Measurements from ENCODE around the gene SPATS2L.

SPATS2L gene

DNA sequence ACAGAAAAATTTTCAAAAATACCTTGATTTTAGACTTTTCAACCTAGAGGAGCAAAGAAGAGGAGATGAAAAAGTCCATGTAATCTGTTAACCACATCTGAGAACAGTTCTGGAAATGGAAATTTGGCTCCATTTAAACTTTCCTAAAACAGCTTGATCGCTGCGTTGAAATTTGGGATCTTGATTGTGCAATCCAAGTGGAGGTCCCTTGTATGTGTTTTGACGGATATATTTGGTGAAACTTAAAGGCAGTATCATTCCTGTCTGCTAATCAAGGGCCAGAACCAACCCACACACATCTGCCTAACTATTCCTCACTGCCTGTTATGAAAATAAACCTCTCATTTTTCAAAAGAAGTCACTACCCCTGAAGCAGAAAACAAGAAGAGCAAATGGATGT, 46.6 kb downstream of the SPATS2L start:
- no peak for DNase-seq

DNA sequence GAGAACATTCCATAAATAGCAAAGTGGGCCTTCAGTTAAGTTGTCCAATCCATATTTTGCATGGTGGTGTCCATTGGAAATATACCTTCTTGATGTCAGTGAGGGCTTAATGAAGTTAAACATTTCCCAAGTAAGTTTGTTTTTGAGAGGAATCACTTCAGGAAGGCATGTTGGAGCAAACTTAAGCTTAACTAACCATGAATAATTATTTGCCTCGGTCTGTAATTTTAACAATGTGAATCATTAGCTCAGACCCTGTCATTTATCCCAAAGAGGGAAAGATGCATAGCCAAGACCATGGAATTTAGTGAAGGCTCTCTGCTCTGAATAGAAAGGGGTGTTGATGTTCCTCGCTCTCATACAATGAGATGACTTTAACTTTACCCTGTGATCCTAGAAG, 47.4 kb downstream of the SPATS2L start:
- no peak for DNase-seq

DNA sequence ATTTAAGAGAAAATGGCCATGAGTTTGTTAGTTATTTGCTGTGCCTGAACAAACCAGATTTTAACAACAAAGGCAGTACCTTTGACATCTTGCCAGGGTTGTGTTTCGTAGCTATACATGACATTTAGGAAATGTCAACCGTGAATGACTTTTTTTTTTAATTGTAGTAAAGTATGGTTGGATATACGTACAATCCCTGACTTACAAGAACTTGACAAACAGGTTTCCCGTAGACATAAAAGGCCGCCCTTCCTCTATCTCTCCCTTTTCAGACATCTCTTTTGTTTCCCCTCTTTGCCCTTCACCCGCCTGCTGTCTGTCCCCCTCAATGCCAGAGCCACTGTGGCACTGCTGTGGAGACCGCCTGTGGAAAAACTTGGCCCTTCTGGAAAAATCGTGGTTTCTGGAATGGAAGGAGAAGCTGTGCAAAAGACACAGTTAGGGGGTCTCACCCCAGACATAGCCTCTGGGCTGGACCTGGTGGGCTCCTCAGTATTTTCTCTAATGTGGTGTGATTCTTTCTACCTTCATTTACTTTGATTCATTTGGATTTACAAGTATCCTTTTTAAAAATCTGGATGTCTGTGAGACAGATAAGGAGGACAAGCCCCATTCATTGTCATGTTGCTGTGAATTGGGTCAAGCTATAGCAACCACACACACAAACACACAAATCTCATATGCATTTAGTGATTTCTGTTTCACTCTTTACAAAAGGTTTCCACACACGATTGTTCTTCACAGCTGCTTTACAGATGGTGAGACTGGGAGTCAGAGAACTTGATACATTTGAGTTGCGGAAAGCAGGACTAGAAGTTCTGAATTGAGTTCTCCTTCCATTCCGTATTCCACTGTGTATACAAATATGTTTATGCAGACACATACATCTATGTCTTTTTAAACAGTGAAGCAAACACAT, 48.6 kb downstream of the SPATS2L start:
- DNase-seq = no peak

DNA sequence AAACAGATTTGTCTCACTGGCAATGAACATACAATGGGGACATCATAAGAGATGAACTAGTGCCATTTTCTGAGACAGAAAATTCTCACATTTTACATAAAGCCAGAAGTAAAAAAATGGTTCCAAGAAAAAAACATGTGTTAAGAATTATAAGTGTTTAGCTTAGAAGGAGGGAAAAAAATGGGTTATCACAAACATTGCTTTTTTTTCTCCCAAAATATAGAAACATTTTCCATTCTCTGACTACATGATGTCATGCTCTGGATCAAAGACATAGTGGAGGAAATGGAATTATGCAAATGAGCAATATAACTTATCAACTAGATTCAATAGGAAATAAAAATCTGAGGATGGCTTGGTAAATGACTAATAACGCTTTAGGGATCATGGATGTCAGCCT, 49.8 kb downstream of the SPATS2L start:
- DNase-seq = no peak

DNA sequence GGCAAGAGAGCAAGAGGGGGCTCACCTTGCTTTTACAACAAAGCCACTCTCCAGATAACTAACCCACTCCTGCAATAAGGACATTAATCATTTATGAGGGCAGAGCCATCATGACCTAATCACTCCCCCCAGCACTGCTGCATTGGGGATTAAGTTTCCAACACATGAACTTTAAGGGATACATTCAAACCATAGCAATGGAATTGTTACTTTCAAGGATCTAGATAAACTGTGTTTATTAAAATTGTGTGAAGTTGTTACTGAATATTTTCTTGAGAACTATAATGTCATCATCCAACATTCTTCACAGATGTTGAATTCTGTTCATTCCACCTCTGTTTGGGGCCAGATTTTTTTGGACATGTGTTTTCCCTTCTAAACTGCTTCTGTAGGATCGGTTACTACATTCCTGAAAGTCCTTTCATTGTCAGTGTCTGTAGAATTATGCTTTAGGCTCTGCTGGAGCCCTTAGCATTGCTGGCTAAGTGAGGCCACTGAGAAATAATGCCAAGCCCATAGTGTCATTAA, 50.4 kb downstream of the SPATS2L start:
- DNase-seq = no peak

DNA sequence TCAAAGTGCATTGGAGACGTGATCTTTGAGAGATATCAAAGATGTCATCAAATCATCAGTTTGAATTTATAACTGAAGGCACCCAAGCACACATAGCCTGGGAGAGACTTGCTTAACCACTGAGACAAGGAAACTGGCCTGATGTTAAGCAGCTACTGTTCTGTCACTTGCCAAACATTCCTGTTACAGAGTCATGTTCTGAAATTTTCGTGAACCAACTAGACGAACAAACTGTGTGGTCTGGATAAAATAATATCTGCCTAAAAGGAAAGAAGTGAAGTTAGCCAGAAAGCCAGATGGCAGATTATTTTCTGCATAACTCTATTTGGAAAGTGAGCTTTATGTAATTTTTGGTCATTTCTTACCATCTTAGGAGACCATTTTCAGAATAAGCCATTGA, 51.4 kb downstream of the SPATS2L start:
- DNase-seq = no peak

DNA sequence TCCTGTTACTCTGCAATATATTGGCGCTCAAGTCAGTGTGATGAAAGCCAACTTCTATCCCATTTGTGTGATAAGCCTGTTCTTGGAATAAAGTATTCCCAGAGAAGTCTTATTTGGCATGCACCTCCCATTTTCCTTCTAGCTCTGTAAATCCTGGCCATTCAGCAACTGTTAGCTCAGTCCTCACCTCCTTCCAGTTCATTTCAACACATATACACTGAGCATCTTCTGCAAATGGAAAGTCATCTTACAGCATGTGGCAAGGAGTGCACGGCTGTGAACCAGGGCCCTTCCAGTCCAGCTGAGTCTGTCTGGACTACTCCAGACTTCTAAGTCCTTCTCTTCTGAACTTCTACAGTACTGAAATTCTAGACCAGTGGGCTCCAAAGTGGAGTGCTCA, 53.1 kb downstream of the SPATS2L start:
- no peak for DNase-seq

DNA sequence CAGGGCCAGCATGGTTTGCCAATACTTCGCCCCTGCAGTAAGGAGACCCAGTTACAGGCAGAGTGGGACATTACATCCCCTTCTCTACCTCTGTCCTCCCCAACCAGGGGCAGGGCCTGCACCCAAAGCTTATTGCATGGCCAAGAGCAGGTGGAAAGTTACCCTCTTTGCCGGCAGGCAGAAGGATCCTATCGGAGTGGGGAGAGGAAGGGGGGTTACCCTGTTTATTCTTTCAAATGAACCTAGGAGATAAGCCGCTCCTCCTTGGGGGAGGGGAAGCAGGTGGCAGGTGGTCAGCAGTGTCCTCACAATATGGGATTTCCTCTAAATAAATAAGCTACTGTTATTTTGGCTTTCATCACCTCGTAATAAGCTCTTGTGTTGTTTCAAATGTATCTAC, 53.9 kb downstream of the SPATS2L start:
- DNase-seq = no peak

DNA sequence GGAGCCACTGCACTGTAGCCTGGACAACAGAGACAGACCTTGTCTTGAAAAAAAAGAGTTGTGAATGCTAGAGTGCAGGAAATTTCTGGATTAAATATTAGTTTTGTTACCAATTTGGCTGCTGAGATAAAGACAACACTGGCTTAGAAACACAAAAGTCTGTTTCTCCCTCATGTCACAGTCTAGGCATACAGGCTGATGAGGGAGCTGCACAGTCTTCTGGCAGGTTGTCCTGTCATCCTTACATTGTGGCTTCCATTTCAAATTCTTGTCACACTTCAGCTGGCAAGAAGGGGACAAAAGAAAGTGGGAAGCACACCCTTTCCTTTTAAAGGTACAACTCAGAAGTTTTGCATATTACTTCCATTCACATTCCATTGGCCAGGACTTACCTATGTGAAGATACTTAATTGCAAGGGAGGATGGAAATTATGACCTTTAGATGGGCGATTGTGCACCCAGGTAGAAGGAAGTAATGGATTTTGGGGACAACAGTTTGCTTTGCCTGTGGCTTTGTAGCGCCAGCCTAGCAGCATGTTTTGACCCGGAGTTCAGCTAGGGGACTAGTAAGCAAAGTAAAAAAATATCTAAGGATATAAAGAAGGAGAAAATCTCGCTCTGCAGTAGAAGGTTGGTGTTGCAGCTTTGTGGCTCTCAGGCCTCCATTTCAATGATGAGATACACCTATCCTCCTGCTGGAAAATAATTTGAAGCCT, 55.9 kb downstream of the SPATS2L start:
- DNase-seq = no peak

DNA sequence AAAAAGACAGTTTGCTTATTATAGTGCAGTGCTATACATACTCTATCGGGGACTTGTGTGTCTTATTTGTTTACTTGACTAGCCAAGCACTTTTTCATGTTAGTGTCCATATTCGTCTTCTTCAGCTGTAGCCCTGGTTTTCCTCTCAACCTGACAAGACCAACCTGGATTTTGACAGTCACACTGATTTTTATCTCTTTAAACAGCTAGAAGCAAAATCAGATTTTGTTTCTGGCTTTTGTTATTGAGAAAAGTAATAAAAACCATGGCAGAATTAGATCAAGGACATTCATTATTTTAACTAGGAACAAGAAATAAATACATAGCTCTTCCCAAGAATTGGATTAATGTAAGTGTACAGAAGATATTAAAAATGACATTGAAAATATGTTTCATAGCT, 56.8 kb downstream of the SPATS2L start:
- DNase-seq = no peak

DNA sequence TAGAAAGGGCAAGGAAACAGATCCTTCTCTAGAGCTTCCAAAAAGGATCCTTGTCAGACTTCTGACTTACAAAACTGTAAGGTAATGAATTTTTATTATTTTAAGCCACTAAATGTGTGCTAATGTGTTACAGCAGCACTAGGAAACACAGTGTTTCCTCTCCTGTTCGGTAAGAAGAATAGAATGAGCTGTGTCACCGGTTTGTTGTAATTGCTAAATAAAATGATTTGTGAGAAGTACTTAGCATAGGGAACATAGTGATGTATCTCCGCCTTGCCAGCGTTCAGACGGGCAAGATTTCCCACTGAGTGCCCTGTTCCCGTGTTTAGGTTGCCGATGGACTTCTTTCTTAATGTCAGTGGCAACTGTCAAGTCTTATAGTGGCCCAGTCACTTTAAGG, 57.6 kb downstream of the SPATS2L start:
- no peak for DNase-seq

DNA sequence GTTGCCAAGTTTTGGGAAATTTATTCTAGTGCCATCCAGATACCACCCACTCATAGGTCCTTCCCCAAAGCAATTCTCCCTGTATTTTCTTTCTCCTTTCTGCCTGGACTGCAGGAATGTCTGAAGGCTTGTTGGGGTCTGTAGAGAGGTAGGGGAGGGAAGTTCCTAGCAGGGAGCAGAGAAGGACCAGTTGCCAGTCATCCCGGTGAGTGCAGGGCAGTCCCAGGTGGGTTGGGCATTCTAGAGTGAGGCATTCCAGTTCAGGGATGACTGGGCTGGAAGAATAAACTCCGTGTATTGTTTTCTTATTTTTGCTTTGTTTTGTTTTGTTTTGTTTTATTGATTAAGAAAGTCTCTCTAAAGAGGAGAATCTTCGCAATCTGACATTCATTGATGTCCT, 58.1 kb downstream of the SPATS2L start:
- no peak for DNase-seq

DNA sequence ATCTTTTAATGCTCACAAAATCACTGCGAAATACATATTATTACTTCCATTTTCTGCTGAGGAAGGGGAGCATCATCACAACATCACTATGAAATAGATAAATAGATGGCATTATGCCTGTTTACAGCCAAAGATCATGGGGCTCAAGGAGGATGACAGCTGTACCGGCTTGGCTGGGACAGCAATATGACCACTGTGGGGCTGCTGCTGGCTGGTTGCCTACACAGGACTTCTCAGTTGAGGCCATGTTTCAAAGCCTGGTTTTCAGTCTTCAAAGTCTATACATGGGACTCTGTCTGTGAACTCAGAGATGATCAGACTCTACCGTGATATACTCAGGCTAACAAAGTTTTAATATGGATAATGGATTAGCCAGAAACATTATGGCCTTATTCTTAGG, 58.7 kb downstream of the SPATS2L start:
- no peak for DNase-seq

DNA sequence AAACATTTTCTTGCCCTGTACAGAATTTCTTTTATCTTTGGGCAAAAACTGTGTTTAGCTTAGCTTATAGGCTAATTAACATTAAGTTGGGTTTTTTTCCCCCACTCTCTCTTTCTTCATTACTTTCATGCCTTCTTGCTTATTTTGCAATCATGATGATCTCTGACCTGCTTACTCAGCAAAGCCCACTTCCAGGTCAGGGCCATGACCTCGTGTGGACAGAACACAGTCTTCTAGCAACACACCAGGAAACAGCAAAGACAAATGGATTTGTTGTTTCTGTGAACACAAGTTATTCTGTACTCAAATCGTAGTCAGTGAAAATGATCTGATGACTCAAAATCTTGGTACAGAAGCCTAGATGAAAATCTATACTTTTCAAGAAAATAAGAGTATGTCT, 60.7 kb downstream of the SPATS2L start:
- no peak for DNase-seq

DNA sequence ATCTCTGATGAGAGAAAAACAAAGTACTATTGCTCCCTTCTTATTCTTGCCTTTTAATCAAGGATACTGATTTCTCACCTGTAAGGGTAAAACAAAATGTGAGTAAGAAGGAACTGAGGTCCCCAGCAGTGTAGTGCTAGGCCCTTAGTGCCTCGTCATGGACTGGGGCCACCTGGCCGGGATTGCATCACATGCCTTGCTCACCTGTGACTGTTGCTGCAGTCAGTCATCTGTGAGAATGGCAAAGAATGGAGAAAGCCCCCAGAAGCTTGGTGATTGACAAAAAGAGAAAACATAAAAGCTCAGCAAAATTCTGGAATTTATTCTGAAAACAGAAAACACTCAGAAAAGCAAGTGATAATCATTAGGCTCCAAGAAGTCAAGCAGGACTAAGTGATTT, 63.4 kb downstream of the SPATS2L start:
- no peak for DNase-seq

DNA sequence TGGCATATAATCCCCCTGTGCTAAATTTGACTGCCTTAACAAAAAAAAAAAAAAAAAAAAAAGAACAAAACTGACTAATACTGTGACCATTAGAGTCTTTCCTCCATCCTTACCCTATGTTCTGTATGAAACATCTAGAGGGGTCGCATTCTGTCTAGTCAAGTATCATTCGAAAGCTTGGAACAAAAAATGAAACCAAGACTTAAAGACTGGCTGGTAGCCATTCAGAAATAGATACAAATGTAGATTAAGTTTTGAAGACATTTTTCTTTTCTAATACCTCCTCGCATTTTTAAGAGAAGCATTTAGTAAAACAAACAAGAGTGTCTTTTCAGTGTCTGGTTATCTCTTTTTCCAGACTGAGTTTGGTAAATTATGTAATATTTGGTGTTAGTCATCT, 66.7 kb downstream of the SPATS2L start:
- no peak for DNase-seq

DNA sequence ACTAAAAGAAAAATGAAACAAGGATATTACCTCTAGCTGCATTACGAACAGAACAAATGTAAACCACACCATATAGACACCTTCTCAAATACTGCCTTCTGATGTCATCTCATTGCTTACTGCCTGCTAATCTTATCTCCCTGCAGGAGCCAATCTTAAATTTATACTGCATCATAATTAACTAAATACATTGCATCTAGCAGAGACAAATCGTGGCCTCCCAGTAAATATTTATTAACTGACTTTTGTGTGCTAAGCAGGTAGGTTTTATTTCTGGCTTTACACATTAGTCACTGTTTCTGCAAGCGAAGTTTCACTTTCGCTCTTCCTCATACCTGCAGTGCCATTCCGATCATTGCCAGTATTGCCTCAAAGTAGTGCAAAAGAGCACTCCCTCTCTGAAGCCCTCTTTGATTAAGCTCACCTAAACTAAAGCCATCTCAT, 67.5 kb downstream of the SPATS2L start:
- no peak for DNase-seq

DNA sequence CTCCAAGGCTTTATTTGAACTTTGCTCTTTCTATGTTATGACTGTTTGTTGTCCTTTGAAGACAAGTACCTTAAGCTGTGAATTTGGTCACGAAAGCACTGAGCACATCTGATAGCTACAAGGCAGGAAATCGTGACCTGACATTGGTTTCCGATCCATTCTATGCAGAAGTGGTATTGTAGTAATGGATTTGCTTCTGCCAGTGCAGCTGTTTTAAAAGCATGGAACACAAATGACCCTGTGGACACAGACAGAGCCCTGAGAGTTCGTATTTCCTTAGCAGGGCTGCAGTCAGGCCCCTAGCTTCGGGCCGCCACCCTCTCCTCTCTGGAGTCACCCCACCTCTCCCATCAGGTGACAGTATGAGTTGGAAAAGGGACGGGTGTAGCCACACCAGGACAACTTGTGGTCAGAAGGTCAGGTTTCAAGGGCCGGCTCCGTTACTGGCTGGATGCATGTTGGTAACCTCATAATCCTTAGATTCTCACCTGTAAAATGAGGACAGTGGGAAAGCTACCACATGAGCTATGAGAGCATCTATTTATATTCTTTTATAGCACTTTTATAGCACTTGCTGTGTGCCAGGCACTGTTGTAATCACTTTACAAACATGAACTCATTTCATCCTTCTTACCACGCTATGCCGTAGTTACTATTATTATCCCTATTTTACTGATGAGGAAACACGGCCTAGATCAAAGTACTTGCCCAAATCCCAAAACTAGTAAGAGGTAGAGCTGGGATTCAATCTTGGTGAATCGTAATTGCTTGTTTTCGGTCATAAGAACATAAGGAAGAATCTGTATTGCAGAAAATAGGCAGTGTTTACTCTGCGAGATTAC, 70.2 kb downstream of the SPATS2L start:
- DNase-seq = no peak

DNA sequence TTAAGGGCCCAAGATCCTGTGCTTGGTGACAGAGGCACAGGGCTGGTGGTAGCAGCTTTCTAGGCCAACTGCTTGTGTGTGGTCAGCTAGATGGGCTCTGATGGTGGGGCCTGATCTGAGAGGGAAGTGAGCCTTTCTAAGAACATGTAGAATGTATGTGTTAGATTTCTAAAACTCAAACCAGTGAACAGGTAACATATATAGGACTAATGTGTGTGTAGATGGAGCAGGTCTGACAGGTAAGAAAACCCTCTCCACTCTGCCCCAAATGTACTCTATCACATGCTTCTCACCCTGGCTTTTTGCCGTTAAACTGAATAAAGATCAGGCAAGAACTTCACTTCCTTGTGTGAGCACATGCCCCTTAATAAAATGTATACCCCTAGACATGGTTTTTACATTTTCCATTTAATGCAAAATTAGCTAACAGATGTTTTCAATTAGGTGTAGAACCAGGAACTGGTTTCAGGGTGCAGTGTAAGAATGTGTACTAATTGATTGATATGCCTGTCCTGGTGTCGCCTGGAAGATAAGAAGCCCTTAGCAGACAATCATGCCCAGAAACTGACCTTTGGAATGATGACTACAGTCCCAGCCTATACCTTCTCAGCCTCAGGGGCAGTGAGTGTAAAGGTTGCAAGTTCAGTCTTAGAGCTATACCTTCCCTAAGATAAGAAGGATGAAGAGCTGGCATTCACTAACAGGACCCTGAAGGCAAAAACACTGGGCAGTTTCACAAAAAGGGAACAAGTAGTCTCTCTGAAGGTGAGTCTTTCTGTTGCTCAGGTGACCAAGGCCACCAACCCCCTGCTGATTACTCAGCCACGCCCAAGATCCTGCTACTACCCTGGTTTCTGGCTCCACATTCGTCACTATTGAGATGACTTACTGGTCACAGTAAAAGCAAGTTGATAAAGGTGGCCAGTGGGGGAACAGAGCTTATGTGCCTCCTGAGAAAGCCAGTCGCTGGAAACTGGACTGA, 71.2 kb downstream of the SPATS2L start:
- no peak for DNase-seq

DNA sequence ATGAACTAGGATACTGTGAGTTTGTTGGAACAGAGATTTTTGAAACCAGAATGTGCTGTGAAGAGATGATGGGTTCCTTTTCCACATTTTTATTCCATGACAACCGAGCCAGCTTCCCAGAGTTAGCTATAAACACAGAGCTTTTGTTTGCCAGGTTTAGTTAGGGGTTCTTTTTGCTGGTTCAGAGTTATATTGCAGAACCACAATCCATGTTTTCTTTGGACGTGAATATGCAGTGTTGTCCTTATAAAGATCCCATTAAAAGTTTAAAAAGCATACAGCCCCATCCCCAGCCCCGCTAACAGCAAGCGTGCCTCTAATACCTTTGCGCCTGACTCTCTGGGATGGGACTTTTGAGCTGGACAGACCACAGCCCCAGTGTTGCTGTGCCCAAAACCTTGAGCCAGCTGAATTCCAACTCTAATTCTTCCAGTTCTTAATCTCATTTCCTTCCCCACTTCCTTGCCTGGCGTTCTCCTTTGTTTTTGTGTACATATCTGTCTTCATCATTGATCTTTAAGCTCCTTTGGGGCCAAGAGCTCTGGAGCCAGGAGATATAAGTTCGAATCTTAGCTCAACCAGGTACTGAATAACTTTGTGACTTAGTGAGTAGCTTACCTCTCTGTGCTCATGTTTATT, 72.3 kb downstream of the SPATS2L start:
- no peak for DNase-seq

DNA sequence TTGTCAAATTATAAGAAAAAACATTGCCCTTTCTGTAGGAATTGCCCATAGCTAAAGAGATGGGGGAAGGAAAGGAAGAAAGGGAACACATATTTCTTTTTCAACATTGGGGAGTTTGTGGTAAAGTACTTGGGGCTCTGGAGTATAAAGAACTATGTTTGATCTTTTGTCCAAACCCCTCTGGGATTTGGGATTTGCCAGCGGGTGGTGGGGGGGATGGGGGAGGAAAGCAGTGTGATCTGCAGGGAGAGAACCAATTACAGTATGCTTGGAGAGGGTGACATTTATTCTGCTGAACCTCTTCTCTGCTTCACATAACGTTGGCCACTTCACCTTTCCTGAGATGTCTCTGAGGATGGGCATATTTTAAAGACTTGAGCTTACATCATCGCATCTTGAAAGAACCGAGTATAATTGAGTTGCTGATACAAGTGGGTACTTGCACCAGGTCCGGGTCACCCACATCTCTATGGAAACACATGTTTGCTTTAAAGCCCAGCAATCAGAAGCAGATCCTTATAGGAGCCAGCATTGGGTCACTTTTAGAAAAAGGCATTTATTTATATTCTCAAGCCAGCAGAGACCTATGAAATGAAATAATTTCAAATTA, 73.1 kb downstream of the SPATS2L start:
- peak; percentile 94 for DNase-seq
